GM13976 (cell line): ENCODE results near the gene PHTF2.

Experiments used
- DNase-seq: peaks from one replicate; pipeline ENCODE4 v3.0.0; 2012; ENCODE audit warnings: low spot score
- in situ Hi-C: fragments of 300-500 bp; cut with MboI; formaldehyde crosslinking; loops from one replicate; pipeline ENCODE4 v1.12.0; 2022; ENCODE audit warnings: low sequenced_read_pairs, mixed read lengths, inconsistent platforms; ENCODE audit not compliant: unreplicated experiment
- TF ChIP-seq, protein P1 (sequence below): IDR thresholded peaks from 2 replicates; pipeline ENCODE4 v1.5.1; 2012; ENCODE audit warnings: borderline replicate concordance, mild to moderate bottlenecking; ENCODE audit not compliant: insufficient read depth; ENCODE audit errors: extremely low read depth, missing control alignments, control extremely low read depth

The PHTF2 gene

DNA sequence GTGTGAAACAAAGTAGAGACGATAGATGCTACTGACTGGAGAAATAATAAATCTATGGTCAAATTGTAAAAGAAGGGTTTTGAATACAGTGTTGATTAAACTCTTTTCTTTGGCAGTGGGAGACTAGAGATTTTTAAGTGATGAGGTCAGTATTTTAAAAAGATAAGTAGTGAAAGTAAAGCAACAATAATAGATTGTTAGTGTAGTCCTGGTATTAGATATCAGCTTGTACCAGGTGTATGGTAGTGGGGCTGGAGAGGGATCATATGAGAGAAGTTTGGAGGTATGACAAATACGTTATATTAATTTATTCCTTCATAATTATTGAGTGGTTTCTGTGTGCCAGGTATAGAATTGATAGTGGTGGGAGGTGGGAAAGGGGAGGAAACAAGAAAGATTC lies 25.2 kb downstream of the PHTF2 start:
- no peak for DNase-seq
- TF ChIP-seq, protein P1, sequence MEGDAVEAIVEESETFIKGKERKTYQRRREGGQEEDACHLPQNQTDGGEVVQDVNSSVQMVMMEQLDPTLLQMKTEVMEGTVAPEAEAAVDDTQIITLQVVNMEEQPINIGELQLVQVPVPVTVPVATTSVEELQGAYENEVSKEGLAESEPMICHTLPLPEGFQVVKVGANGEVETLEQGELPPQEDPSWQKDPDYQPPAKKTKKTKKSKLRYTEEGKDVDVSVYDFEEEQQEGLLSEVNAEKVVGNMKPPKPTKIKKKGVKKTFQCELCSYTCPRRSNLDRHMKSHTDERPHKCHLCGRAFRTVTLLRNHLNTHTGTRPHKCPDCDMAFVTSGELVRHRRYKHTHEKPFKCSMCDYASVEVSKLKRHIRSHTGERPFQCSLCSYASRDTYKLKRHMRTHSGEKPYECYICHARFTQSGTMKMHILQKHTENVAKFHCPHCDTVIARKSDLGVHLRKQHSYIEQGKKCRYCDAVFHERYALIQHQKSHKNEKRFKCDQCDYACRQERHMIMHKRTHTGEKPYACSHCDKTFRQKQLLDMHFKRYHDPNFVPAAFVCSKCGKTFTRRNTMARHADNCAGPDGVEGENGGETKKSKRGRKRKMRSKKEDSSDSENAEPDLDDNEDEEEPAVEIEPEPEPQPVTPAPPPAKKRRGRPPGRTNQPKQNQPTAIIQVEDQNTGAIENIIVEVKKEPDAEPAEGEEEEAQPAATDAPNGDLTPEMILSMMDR: no peak
- in situ Hi-C loops: no loop called here

DNA sequence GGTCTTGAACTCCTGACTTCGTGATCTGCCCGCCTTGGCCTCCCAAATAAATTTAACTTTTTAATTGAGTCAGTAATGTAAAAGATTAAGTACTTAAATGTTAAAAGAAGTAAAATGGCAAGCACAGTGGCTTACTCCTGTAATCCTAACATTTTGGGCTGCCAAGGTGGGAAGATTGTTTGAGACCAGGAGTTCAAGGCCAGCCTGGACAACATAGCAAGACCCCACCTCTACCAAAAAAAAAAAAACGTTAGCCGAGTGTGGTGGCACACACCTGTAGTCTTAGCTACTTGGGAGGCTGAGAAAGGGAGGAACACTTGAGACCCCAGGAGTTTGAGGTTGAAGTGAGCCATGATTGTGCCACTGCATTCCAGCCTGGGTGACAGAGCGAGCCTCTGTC lies 26.1 kb downstream of the PHTF2 start:
- in situ Hi-C loops: no loop called here
- TF ChIP-seq, protein P1: no peak
- DNase-seq: no peak

DNA sequence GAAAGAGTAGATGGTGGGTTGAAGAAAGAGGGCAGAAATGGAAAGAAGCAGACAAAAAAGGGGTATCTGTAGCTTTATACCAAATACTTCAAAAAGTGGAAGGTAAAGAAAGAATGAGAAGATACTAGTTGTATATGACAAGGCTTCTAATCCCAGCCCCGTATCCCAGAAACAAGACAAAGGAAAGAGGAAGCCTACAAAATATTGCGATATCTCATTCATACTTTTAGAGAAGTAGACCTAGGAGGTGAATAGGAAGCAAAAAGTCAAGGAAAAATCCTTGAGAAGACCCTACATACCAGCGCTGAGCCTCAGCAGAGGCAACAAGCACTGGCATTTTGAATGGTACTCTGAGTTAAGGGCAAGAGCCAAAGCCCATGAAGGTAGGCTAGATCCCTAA lies 26.6 kb downstream of the PHTF2 start:
- DNase-seq: no peak
- in situ Hi-C loops: no loop called here
- TF ChIP-seq, protein P1: no peak

DNA sequence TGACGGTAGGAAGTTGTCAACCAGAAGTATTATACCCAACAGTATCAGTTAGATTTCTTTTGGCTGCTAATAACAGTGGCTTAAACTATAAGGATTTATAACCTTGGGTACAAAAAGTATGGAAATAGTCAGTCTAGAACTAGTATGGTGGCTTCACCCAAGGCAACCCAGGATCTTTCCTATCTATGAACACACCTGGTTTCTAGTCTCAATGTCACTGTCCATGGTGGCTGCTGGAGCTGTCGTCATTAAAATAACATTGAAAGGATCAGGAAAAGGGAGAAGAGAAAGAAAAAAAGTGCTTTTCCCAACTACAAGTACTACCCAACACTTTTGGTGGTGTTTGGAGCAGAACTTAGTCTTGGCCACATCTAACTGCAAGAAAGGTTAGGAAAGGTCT lies 27.7 kb downstream of the PHTF2 start:
- DNase-seq: no peak
- TF ChIP-seq, protein P1: no peak
- in situ Hi-C loops: no loop called here

DNA sequence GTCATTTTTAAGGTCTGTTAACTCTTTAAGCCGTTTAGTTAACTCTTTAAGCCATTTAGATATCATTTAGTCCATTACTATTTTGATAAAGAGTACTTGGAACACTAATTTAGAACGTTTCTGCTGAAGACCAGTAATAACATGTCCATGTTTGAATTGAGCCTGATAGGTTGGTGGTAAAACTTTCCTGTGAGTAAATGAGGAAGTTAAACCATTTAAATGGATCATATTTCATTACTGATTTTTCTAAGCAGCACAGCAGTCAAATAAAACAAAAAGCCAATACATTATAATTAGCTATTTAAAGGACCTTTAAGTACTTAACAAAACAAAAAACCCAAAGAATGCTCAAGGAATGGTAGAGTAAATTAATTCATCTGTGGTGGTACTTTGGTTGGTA lies 29.4 kb downstream of the PHTF2 start:
- TF ChIP-seq, protein P1: no peak
- DNase-seq: no peak
- in situ Hi-C loops: no loop called here

DNA sequence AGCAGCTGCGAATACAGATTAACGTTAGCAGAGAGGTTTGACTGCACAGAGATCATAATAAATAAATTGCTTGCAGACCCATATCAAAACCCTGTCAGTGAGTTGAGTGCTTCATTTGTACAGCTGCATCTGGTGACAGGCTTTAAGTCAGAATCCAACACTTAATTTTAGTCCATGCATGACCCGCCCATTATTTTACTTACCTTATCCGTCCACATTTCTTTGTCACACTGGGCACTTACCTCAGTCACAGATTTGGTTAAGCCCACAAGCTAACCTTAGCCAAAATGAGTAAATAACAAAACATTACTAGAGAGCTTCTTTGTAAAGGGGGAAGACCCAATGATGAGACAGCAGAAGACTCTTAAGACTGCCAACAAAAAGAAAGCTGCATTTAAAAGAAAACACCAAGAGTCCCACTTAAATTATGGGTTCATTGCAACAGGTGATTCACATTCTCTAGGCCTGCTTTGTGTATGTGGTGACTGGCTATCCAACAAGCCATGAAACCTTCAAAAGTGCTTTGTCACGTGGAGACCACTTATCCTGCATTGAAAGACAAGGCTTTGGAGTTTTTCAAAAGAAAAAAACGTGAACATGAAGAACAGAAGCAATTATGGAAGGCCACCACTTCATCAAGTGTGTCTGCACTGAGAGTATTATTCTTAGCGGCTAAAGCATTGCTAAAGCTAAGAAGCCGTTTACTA lies 32.2 kb downstream of the PHTF2 start:
- TF ChIP-seq, protein P1: no peak
- DNase-seq: no peak
- in situ Hi-C loops: no loop called here

DNA sequence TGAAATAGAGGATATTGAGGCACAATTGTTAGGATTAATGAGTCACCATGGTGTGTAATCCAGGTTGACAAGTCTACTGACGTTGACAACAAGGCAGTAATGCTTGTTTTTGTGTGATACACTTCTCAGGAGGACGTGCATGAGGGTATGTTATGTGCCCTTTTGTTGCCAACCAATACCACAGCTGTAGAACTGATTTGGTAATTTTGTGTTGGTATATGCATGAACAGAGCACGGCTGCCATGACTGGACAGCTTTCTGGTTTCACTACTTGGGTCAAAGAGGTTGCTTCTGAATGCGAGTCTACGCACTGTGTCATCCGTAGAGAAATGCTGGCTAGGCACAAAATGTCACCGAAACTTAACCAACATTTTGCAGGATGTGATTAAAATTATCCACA lies 32.9 kb downstream of the PHTF2 start:
- in situ Hi-C loops: no loop called here
- DNase-seq: no peak

More for the DNA sequence above, 32.9 kb downstream of the PHTF2 start:
- TF ChIP-seq, protein P1: no peak
